Measurements from ENCODE around the gene BCAS3.

DNA sequence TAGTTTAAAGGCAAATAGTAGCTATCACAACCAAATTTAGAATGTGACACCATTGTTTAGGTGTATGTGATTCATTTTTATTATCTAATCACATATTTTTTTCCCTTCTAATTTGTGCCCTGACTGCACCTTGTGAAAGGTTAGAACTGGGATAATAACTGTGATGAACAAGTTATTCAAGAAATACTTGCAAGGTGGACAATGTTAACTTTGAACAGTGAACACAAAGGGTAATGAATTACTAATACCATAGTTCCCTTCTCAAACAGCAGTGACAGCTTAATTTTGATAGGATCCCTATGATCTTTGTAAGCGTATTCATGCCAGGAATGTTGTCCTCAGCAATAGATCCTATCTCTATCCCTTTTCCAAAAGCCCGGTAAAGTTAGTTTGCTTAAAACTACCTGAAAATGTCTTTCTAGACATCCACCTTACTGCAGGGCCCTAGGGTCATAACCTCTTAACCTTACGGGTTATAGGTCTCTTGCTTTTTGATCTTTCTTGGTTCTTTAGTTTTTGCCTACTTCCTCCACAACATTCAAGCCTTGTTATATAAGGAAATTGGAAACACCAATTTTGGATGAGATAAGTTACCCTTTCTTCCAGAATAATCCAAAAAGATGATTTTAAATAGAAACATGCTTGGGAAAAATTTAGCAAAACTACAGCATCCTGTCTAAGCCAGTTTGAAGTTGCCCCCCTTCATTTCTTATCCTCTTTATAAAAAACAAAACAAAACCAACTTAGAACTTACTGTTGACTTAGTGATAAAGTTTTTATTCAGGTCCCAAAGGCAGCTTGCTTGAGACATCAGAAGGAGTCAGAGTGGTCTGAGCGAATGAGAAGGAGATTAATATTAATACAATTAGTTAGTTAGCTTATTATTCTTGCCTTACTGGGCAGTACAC, 522.0 kb downstream of the BCAS3 start:
- TF ChIP-seq, protein P1, sequence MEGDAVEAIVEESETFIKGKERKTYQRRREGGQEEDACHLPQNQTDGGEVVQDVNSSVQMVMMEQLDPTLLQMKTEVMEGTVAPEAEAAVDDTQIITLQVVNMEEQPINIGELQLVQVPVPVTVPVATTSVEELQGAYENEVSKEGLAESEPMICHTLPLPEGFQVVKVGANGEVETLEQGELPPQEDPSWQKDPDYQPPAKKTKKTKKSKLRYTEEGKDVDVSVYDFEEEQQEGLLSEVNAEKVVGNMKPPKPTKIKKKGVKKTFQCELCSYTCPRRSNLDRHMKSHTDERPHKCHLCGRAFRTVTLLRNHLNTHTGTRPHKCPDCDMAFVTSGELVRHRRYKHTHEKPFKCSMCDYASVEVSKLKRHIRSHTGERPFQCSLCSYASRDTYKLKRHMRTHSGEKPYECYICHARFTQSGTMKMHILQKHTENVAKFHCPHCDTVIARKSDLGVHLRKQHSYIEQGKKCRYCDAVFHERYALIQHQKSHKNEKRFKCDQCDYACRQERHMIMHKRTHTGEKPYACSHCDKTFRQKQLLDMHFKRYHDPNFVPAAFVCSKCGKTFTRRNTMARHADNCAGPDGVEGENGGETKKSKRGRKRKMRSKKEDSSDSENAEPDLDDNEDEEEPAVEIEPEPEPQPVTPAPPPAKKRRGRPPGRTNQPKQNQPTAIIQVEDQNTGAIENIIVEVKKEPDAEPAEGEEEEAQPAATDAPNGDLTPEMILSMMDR (IDR thresholded peaks at IDR 0.05), result no peak
- no peak for TF ChIP-seq POLR2A (IDR thresholded peaks at IDR 0.05)

Measured in transverse colon (tissue), 3 donors.